ENCODE measurements around the gene MNX1.

MNX1 gene

GRCh38 chr7:157010588-157011332 lies at the start of gene MNX1:
TSS of gene MNX1 (minus strand) at chr7:157010663. CDS start at chr7:157010350, 313 bp downstream.
- peak in 1 of 2 experiments; percentile 38 for DNase-seq (ENCODE audit: low read depth in 2 of 2)

DNA sequence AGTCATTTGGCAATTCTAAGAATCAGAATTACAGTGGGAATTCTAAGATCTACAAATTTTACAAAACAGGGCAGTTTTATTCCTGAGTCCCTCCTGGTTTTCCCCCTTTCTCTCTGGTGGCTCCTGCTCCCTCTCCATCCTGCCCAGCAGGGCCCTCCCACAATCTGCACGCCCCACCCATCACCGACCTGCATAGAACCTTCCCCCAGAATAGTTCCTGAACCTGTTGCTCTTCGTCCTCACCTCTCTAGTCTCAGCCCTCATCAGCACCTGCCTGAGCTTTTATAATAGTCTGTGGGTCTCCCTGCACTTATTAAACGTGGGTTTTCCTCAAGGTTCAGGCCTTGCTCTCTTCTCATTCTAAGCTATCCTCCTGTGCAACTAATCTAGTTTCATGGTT lies 49.1 kb upstream of the MNX1 start:
- no peak for DNase-seq (ENCODE audit: low read depth in 2 of 2)

DNA sequence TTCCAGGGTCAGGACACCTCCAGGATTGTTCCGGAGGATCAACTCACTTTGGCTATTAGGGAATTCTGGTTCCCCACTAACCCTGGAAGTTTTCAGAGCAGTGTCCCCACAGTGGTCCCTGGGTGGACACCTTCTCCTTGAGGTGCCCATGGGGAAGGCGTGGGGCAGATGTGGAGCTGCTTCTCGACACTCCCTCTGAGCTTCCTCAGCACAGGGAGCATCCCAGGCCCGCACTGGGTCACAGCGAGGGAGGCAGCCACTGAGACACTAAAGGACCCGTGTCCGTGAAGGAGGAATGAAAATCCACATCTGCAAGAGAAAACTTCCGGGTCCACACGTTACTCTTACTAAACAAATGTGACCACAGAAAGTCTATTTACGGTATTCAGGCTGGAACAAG lies 48.2 kb upstream of the MNX1 start:
- no peak for DNase-seq (ENCODE audit: low read depth in 2 of 2)

- no peak for DNase-seq (ENCODE audit: low read depth in 2 of 2)
Observed at GRCh38 chr7:157058068-157058467, 47.6 kb upstream of the MNX1 start.

GRCh38 chr7:157056957-157057902 lies 46.8 kb upstream of the MNX1 start:
- no peak for DNase-seq (ENCODE audit: low read depth in 2 of 2)

- no peak for DNase-seq (ENCODE audit: low read depth in 2 of 2)
Observed at GRCh38 chr7:157056246-157056645, 45.8 kb upstream of the MNX1 start.

DNA sequence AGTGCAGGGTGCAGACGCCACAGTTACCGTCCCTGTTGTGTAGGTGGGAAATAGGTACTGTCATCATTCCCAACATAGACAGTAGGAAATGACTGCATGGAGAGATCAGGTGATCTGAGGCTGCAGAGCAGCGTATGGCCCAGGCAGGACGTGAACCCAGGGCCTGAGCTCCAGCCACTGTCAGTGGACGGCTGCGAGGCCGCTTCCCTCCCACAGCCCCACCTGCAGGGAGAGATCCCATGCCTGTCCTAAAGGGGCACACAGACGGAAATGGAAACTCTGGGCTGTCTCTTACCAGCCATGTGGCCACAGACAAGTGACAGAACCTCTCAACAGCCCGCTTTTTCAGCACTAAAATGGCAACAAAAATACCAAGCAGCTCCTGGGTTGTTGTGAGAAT lies 44.5 kb upstream of the MNX1 start:
- DNase-seq (ENCODE audit: low read depth in 2 of 2): no peak

DNA sequence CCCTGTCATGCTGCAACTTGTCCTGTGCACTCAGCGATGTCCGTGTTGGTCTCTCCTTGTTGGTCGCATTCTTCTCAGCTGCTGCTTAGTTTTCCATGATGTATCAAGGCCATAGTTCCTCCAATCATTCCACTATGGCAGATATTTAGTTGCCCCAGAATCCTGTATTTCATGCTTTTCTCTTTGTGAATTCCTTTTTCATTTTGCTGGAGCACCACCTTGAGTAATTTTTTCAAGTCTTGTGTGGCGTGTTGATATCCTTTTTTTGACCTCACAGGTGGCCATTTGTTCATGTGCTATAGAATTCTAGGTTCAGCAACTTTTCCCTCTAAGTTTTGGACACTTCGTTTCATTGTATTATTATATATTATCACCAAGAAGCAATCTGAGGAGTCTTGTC lies 42.7 kb upstream of the MNX1 start:
- no peak for DNase-seq (ENCODE audit: low read depth in 2 of 2)

GRCh38 chr7:157047148-157047547 lies 36.7 kb upstream of the MNX1 start:
- DNase-seq (ENCODE audit: low read depth in 2 of 2): no peak

- no peak for DNase-seq (ENCODE audit: low read depth in 2 of 2)
Observed at GRCh38 chr7:157046681-157047080, 36.2 kb upstream of the MNX1 start.

DNA sequence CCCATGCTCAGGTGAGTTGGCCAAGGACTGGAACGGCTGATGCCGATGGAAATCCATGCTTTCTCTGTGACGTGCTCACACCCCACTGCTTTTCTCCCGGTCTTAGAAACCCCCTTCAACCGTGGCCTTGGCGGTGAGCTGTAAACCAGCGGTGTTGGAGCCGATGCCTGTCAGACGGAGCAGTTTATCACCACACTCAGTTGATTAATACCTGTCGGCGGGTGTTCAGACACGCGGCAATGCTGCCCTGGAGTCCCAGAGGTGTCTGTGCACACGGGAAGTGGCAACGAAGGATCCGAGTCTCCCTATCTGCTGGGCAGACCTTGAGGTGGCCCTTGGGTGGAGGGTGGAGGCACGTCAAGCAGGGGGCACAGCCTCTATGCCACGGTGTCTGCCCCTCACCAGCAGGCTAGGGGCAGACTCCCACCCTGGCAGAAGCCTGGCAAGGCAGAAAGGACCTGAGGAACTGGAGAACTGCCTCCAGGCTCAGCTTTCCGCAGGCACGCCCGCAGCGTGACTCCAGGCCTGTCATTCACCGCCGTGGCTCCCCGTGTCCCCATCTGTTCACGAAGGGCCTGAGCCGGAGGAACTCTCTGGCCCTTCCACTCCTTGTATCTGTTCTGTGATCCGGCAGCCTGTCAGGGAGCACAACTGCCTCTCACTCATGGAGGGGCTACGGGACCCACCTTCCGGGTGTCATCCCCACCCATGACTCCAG lies 34.6 kb upstream of the MNX1 start:
- no peak for DNase-seq (ENCODE audit: low read depth in 2 of 2)

DNA sequence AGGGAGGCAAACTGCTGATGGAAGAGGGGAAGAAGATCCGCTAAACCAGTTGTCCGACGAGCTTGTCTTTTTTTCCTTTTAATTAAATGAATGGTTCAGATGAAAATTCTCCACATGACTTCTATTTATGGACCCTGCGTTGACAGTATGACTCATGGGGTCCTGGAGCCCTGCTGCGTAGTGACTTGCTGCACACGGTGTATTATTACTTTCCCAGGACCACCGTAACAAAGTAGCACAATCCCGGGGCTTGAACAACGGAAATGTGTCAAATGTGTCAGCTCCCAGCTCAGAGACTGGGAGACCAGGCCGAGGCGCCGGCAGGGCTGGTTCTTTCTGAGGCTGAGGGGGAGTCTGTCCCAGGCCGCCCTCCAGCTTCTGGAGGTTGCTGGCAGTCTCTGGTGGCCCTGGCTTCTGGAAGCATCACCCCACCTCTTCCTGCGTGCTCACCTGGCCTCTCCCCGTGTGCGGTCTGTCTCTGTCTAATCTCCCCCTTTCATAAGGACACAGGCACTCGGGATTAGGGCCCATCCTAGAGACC lies 33.8 kb upstream of the MNX1 start:
- DNase-seq (ENCODE audit: low read depth in 2 of 2): no peak

GRCh38 chr7:157043745-157044144 lies 33.3 kb upstream of the MNX1 start:
- no peak for DNase-seq (ENCODE audit: low read depth in 2 of 2)

DNA sequence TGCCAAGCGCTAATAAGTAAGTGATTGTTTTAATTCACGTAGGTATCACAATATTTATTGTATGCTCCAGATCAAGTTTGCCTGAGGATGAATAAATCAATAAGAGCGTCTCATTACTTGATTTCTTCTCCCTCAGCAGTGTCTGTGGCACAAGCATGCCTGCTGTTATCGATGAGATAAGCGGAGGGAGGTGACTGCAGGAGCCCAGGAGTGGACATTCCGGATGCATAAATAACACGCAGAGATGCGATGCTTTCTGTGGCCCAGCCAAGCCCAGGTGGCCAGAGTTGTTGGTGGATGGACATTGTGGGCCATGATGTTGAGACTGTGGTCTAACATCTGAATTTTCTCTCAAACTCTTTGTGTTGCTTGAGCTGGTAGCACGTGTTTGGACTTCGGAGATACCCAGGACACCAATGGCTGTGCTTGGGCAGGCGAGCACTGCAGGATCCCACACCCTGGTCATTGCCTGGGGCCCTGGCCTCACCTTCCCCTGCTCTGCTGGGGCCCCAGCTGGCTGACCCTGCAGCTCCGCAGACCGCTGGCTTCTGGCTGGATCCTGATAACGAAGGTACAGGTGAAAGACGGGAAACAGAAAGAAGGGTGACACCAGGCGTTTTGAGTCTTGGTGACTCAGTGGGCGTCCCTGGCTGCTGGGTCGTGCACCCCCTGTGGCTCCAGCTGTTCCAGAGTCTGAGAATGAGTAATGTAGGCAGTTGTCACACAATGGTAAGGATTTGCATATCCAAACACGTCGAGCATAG lies 31.2 kb upstream of the MNX1 start:
- no peak for DNase-seq (ENCODE audit: low read depth in 2 of 2)

- DNase-seq (ENCODE audit: low read depth in 2 of 2): no peak
Observed at GRCh38 chr7:157041004-157041403, 30.5 kb upstream of the MNX1 start.

- DNase-seq (ENCODE audit: low read depth in 2 of 2): no peak
Observed at GRCh38 chr7:157037635-157038034, 27.2 kb upstream of the MNX1 start.

DNA sequence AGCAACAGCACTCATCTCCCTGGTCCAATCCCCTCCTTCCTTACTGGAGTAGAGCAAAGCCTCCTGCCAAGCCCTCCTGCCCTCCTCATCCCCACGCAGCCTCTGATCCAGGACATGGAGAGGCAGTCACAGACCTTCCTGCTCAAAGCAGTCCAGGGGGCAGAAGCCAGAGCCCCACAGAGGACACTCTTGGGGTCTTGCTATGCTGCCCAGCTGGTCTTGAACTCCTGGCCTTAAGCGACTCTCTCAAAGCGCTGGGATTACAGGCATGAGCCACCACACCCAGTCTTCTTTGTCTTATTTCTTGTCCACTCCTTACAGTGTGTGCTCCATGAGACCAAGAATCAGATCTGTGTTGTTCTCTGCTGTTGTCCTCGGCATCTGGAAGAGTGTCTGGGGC lies 26.6 kb upstream of the MNX1 start:
- no peak for DNase-seq (ENCODE audit: low read depth in 2 of 2)

DNA sequence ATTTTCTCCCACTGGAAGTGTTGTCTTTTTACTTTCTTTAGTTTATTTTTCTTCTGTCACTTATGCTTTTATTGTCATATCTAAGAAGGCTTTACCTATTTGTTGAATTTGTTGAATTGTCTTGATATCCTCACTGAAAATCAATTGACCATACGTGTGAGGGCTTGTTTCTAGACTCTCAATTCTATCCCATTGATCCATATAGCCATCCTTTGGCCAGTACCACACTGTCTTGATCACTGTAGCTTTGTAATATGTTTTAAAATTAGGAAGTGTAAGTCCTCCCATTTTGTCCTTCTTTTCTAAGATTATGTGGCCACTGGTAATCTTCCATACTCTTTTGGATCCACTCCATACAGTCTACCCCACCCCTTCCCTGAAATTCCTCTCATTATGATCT lies 25.5 kb upstream of the MNX1 start:
- no peak for DNase-seq (ENCODE audit: low read depth in 2 of 2)

- no peak for DNase-seq (ENCODE audit: low read depth in 2 of 2)
Observed at GRCh38 chr7:157035302-157035701, 24.8 kb upstream of the MNX1 start.

GRCh38 chr7:157033483-157034473 lies 23.3 kb upstream of the MNX1 start:
- no peak for DNase-seq (ENCODE audit: low read depth in 2 of 2)

All from stimulated activated CD4-positive, alpha-beta T cell treated with anti-CD3 and anti-CD28 coated beads, Interleukin-12 subunit alpha, Interleukin-12 subunit beta, amount 100 ng/mL, for 24 hours (primary cell).